ENCODE results near the gene PPP6C.
A peak's percentile ranks its signal among the peaks of the same experiment; 100 is the strongest.
"Not testable (repeated sequence)": the region's sequence is repeated elsewhere in the genome, so short reads cannot be mapped to it uniquely, and the experiment has no call there.

The PPP6C gene

GRCh38 chr9:125180876-125181275, 8.7 kb downstream of the PPP6C start:
- Histone ChIP-seq H3K4me1 (ENCODE audit: control insufficient read depth, insufficient read depth, low read length) (peaks cover 6% of the 10 kb centered on the region), H3K27me3 (ENCODE audit: control insufficient read depth, insufficient read depth, low read length) (no peaks in the 10 kb centered on the region), H3K4me3 (ENCODE audit: low read length) (no peak overlapping the region), H3K36me3 (ENCODE audit: insufficient read depth, low read length) (no peaks in the 10 kb centered on the region), H3K4me2 (ENCODE audit: low read length) (no peak overlapping the region), H3K9ac (ENCODE audit: low read depth, low read length) (no peak overlapping the region), H3K9me3 (replicated peaks; ENCODE audit: low read length) (no peaks in the 10 kb centered on the region)

- H3K4me2 ChIP-seq (ENCODE audit: low read length); H3K27me3 ChIP-seq (ENCODE audit: control insufficient read depth, insufficient read depth, low read length); H3K36me3 ChIP-seq (ENCODE audit: insufficient read depth, low read length); H3K9me3 ChIP-seq (replicated peaks; ENCODE audit: low read length); H3K9ac ChIP-seq (ENCODE audit: low read depth, low read length); H3K4me1 ChIP-seq (ENCODE audit: control insufficient read depth, insufficient read depth, low read length); H3K4me3 ChIP-seq (ENCODE audit: low read length): not testable (repeated sequence)
Measured at GRCh38 chr9:125179776-125180175, 9.8 kb downstream of the PPP6C start.

- no peaks in the 10 kb centered on the region for H3K4me1 ChIP-seq (ENCODE audit: control insufficient read depth, insufficient read depth, low read length)
- H3K4me2 ChIP-seq (ENCODE audit: low read length) = no peak overlapping the region
- H3K27me3 ChIP-seq (ENCODE audit: control insufficient read depth, insufficient read depth, low read length) = no peaks in the 10 kb centered on the region
- H3K9ac ChIP-seq (ENCODE audit: low read depth, low read length) = no peak overlapping the region
- H3K4me3 ChIP-seq (ENCODE audit: low read length) = no peak overlapping the region
- no peaks in the 10 kb centered on the region for H3K36me3 ChIP-seq (ENCODE audit: insufficient read depth, low read length)
- H3K9me3 ChIP-seq (replicated peaks; ENCODE audit: low read length) = no peaks in the 10 kb centered on the region
Measured at GRCh38 chr9:125177888-125178287, 11.7 kb downstream of the PPP6C start.

- H3K9ac ChIP-seq (ENCODE audit: low read depth, low read length) = no peak overlapping the region
- H3K4me2 ChIP-seq (ENCODE audit: low read length) = no peak overlapping the region
- no peaks in the 10 kb centered on the region for H3K27me3 ChIP-seq (ENCODE audit: control insufficient read depth, insufficient read depth, low read length)
- no peak overlapping the region for H3K4me3 ChIP-seq (ENCODE audit: low read length)
- H3K9me3 ChIP-seq (replicated peaks; ENCODE audit: low read length) = no peaks in the 10 kb centered on the region
- no peaks in the 10 kb centered on the region for H3K36me3 ChIP-seq (ENCODE audit: insufficient read depth, low read length)
- peaks cover 7% of the 10 kb centered on the region for H3K4me1 ChIP-seq (ENCODE audit: control insufficient read depth, insufficient read depth, low read length)
Measured at GRCh38 chr9:125176636-125177035, 13.0 kb downstream of the PPP6C start.

- no peak overlapping the region for H3K4me2 ChIP-seq (ENCODE audit: low read length)
- no peak overlapping the region for H3K9ac ChIP-seq (ENCODE audit: low read depth, low read length)
- peaks cover 11% of the 10 kb centered on the region for H3K36me3 ChIP-seq (ENCODE audit: insufficient read depth, low read length)
- H3K4me3 ChIP-seq (ENCODE audit: low read length) = no peak overlapping the region
- peaks cover 7% of the 10 kb centered on the region for H3K4me1 ChIP-seq (ENCODE audit: control insufficient read depth, insufficient read depth, low read length)
- no peaks in the 10 kb centered on the region for H3K27me3 ChIP-seq (ENCODE audit: control insufficient read depth, insufficient read depth, low read length)
- no peaks in the 10 kb centered on the region for H3K9me3 ChIP-seq (replicated peaks; ENCODE audit: low read length)
Measured at GRCh38 chr9:125172031-125172755, 17.4 kb downstream of the PPP6C start.

- Histone ChIP-seq H3K36me3 (ENCODE audit: insufficient read depth, low read length) (peaks cover 11% of the 10 kb centered on the region), H3K4me1 (ENCODE audit: control insufficient read depth, insufficient read depth, low read length) (peaks cover 17% of the 10 kb centered on the region), H3K4me2 (ENCODE audit: low read length) (no peak overlapping the region), H3K9ac (ENCODE audit: low read depth, low read length) (no peak overlapping the region), H3K27me3 (ENCODE audit: control insufficient read depth, insufficient read depth, low read length) (no peaks in the 10 kb centered on the region), H3K4me3 (ENCODE audit: low read length) (no peak overlapping the region), H3K9me3 (replicated peaks; ENCODE audit: low read length) (no peaks in the 10 kb centered on the region)
Measured at GRCh38 chr9:125169895-125170294, 19.7 kb downstream of the PPP6C start.

- Histone ChIP-seq H3K9me3 (replicated peaks; ENCODE audit: low read length) (no peaks in the 10 kb centered on the region), H3K27me3 (ENCODE audit: control insufficient read depth, insufficient read depth, low read length) (no peaks in the 10 kb centered on the region), H3K9ac (ENCODE audit: low read depth, low read length) (no peak overlapping the region), H3K4me1 (ENCODE audit: control insufficient read depth, insufficient read depth, low read length) (peaks cover 10% of the 10 kb centered on the region), H3K4me3 (ENCODE audit: low read length) (no peak overlapping the region), H3K36me3 (ENCODE audit: insufficient read depth, low read length) (peaks cover 11% of the 10 kb centered on the region), H3K4me2 (ENCODE audit: low read length) (no peak overlapping the region)
Measured at GRCh38 chr9:125166762-125167161, 22.8 kb downstream of the PPP6C start.

GRCh38 chr9:125162891-125163290, 26.7 kb downstream of the PPP6C start:
- H3K4me1 ChIP-seq (ENCODE audit: control insufficient read depth, insufficient read depth, low read length) = peaks cover 22% of the 10 kb centered on the region
- H3K4me3 ChIP-seq (ENCODE audit: low read length); H3K9me3 ChIP-seq (replicated peaks; ENCODE audit: low read length); H3K27me3 ChIP-seq (ENCODE audit: control insufficient read depth, insufficient read depth, low read length); H3K36me3 ChIP-seq (ENCODE audit: insufficient read depth, low read length); H3K9ac ChIP-seq (ENCODE audit: low read depth, low read length); H3K4me2 ChIP-seq (ENCODE audit: low read length): not testable (repeated sequence)

- Histone ChIP-seq H3K4me3 (ENCODE audit: low read length) (no peak overlapping the region), H3K4me2 (ENCODE audit: low read length) (peak overlapping the region; percentile 7), H3K9me3 (replicated peaks; ENCODE audit: low read length) (no peaks in the 10 kb centered on the region), H3K4me1 (ENCODE audit: control insufficient read depth, insufficient read depth, low read length) (peaks cover 22% of the 10 kb centered on the region), H3K36me3 (ENCODE audit: insufficient read depth, low read length) (peaks cover 10% of the 10 kb centered on the region), H3K27me3 (ENCODE audit: control insufficient read depth, insufficient read depth, low read length) (no peaks in the 10 kb centered on the region), H3K9ac (ENCODE audit: low read depth, low read length) (peak overlapping the region; percentile 35)
Measured at GRCh38 chr9:125161284-125161918, 28.2 kb downstream of the PPP6C start.

- peak overlapping the region; percentile 35 for H3K9ac ChIP-seq (ENCODE audit: low read depth, low read length)
Measured at GRCh38 chr9:125160750-125161149, 28.9 kb downstream of the PPP6C start.

GRCh38 chr9:125156551-125156950, 33.1 kb downstream of the PPP6C start:
- no peak overlapping the region for H3K4me2 ChIP-seq (ENCODE audit: low read length)
- no peaks in the 10 kb centered on the region for H3K27me3 ChIP-seq (ENCODE audit: control insufficient read depth, insufficient read depth, low read length)
- H3K4me3 ChIP-seq (ENCODE audit: low read length) = no peak overlapping the region
- H3K9me3 ChIP-seq (replicated peaks; ENCODE audit: low read length) = no peaks in the 10 kb centered on the region
- H3K9ac ChIP-seq (ENCODE audit: low read depth, low read length) = no peak overlapping the region
- H3K4me1 ChIP-seq (ENCODE audit: control insufficient read depth, insufficient read depth, low read length) = peaks cover 10% of the 10 kb centered on the region
- H3K36me3 ChIP-seq (ENCODE audit: insufficient read depth, low read length) = peaks cover 20% of the 10 kb centered on the region

More at GRCh38 chr9:125160750-125161149, 28.9 kb downstream of the PPP6C start:
- H3K4me1 ChIP-seq (ENCODE audit: control insufficient read depth, insufficient read depth, low read length) = peaks cover 16% of the 10 kb centered on the region
- H3K9me3 ChIP-seq (replicated peaks; ENCODE audit: low read length) = no peaks in the 10 kb centered on the region
- peak overlapping the region; percentile 7 for H3K4me2 ChIP-seq (ENCODE audit: low read length)
- H3K27me3 ChIP-seq (ENCODE audit: control insufficient read depth, insufficient read depth, low read length) = no peaks in the 10 kb centered on the region
- H3K36me3 ChIP-seq (ENCODE audit: insufficient read depth, low read length) = peaks cover 10% of the 10 kb centered on the region
- no peak overlapping the region for H3K4me3 ChIP-seq (ENCODE audit: low read length)
